Astrocyte of the spinal cord (primary cell): Measurements from ENCODE around the gene OLFML2B.

ENCODE experiments used
- DNase-seq: peaks from one replicate; pipeline ENCODE4 v3.0.0; 2011; ENCODE audit warnings: low read depth, low spot score
- H3K4me3 ChIP-seq: 2 replicates; pipeline ENCODE4 v1.5.1; 2011; ENCODE audit warnings: low read depth, mild to moderate bottlenecking, low read length, moderate library complexity
- in situ Hi-C: cut with HindIII; loops from 2 replicates; pipeline ENCODE4 v1.10.0; 2017; ENCODE audit warnings: low sequenced_read_pairs
- TF ChIP-seq, protein P1 (sequence below): IDR thresholded peaks from 2 replicates; pipeline ENCODE4 v1.5.1; 2012; ENCODE audit warnings: low read depth, mild to moderate bottlenecking, low read length, inconsistent platforms

OLFML2B gene

DNA sequence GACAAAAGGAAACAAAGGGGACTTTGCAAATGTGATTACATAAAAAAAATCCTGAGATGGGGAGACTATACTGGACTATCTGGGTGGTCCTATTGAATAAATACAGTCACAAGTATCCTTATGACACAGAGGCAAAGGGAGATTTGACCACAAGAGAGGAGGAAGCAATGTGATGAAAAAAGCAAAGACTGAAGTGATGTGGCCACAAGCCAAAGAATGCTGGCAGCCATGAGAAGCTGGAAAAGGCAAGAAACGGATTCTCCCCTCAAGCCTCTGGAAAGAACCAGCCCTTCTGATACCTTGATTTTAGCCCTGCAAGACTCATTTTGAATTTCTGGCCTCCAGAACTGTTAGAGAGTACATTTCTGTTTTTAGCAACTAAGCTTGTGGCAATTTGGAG is 36.4 kb downstream of the OLFML2B start:
- no peak for DNase-seq
- in situ Hi-C loops, result no loop called here
- TF ChIP-seq, protein P1, sequence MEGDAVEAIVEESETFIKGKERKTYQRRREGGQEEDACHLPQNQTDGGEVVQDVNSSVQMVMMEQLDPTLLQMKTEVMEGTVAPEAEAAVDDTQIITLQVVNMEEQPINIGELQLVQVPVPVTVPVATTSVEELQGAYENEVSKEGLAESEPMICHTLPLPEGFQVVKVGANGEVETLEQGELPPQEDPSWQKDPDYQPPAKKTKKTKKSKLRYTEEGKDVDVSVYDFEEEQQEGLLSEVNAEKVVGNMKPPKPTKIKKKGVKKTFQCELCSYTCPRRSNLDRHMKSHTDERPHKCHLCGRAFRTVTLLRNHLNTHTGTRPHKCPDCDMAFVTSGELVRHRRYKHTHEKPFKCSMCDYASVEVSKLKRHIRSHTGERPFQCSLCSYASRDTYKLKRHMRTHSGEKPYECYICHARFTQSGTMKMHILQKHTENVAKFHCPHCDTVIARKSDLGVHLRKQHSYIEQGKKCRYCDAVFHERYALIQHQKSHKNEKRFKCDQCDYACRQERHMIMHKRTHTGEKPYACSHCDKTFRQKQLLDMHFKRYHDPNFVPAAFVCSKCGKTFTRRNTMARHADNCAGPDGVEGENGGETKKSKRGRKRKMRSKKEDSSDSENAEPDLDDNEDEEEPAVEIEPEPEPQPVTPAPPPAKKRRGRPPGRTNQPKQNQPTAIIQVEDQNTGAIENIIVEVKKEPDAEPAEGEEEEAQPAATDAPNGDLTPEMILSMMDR, result no peak
- no peak overlapping the region for H3K4me3 ChIP-seq

- TF ChIP-seq, protein P1, result no peak
- peak; percentile 45 for DNase-seq
- in situ Hi-C loops, result no loop called here
- H3K4me3 ChIP-seq, result no peak overlapping the region
Observed at GRCh38 chr1:161986328-161986727, 37.3 kb downstream of the OLFML2B start.

GRCh38 chr1:161985301-161985822 is 38.3 kb downstream of the OLFML2B start:
- in situ Hi-C loops, result no loop called here
- H3K4me3 ChIP-seq, result no peak overlapping the region
- no peak for DNase-seq
- TF ChIP-seq, protein P1, result no peak

GRCh38 chr1:161983725-161984124 is 39.9 kb downstream of the OLFML2B start:
- TF ChIP-seq, protein P1, result no peak
- no peak overlapping the region for H3K4me3 ChIP-seq
- in situ Hi-C loops, result no loop called here
- no peak for DNase-seq

GRCh38 chr1:161982917-161983316 is 40.8 kb downstream of the OLFML2B start:
- no peak for DNase-seq
- in situ Hi-C loops, result no loop called here
- no peak overlapping the region for H3K4me3 ChIP-seq
- TF ChIP-seq, protein P1, result no peak

DNA sequence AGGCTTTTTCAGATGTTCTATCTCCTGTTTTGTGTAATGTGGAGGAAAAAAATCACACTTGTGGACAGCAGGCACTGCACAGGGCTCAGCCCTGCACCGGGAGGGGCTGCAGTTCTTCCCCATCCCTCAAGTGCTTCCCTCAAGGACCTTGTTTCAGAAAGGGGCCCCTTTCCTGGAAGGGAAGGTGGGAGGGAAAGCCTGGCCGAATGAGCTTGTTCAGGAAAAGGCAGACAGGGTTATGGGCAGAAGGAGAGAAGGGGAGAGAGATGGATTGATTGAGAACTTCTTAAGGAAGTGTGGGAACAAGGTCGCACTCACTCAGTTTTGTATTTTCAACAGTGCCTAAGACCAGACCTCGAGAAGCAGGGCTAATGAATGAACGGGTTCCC is 41.2 kb downstream of the OLFML2B start:
- DNase-seq, result no peak
- no peak overlapping the region for H3K4me3 ChIP-seq
- TF ChIP-seq, protein P1, result no peak
- in situ Hi-C loops, result no loop called here
